ENCODE measurements around the gene SH2D2A.

DNA sequence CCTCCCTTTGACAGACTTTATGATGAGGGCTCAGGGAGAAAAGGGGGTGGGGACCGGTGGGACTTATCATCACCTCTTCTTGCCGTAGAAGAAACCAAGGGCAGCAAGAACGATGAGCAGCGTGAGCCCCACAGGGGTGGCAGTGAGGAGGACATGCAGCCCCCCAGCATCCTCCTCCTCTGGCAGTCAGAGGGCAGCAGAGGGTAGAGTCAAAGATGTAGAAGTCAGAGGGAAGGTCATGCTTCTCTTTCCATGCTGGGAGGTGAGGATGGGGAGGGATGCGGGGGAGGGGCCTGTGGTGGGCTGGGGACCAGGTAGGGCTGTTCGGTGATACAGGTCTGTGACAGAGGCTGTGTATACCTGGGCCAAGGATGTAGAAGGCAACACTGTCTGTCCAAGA is 27.5 kb upstream of the SH2D2A start:
- TF ChIP-seq POLR2A (IDR thresholded peaks at IDR 0.05; ENCODE audit: low read depth, low read length) (no peak), POLR2AphosphoS5 (IDR thresholded peaks at IDR 0.05; ENCODE audit: low read depth, low read length) (no peak), TAF1 (IDR thresholded peaks at IDR 0.05; ENCODE audit: low read depth, low read length) (no peak), SPI1 (IDR thresholded peaks at IDR 0.05; ENCODE audit: low read depth, low read length) (no peak), PAX5 (IDR thresholded peaks at IDR 0.05; ENCODE audit: insufficient read depth, low read length, severe bottlenecking) (no peak), POU2F2 (IDR thresholded peaks at IDR 0.05; ENCODE audit: low read depth, low read length) (no peak)
